DND-41 (cell line): Measurements from ENCODE around the gene POLA1.

Source experiments
- ATAC-seq: fragments of 200-7000 bp; cut with Tn5 transposase; 3 replicates; pipeline ENCODE4 v1.9.1; 2021; ENCODE audit warnings: low read depth; ENCODE audit not compliant: insufficient read depth
- DNase-seq: peaks from one replicate; pipeline ENCODE4 v3.0.0-alpha.2; 2020
- H2AFZ ChIP-seq: 2 replicates; pipeline ENCODE4 v1.6.0; 2012; ENCODE audit warnings: low read depth, low read length
- H3K27ac ChIP-seq: 2 replicates; pipeline ENCODE4 v1.5.1; 2012; ENCODE audit warnings: low read length, inconsistent platforms
- H3K27me3 ChIP-seq: fragments of 200-600 bp; sonication (generic); 2 replicates; pipeline ENCODE4 v1.6.0; 2012; ENCODE audit warnings: low read length, mild to moderate bottlenecking, inconsistent platforms; ENCODE audit not compliant: insufficient read depth, poor library complexity
- H3K36me3 ChIP-seq: 2 replicates; pipeline ENCODE4 v1.5.1; 2012; ENCODE audit warnings: low read length, inconsistent platforms; ENCODE audit not compliant: insufficient read depth
- H3K4me1 ChIP-seq: 2 replicates; pipeline ENCODE4 v1.5.1; 2012; ENCODE audit warnings: mild to moderate bottlenecking, low read length; ENCODE audit not compliant: insufficient read depth
- H3K4me2 ChIP-seq: 2 replicates; pipeline ENCODE4 v1.6.0; 2012; ENCODE audit warnings: mild to moderate bottlenecking, moderate library complexity, low read length, inconsistent platforms; ENCODE audit not compliant: insufficient read depth
- H3K4me3 ChIP-seq, 2 experiments: fragments of 200-600 bp in 1 of 2; shearing (Covaris generic) in 1 of 2; 2 replicates each; pipeline ENCODE4 v1.5.1; 2012 to 2016; ENCODE audit warnings: inconsistent platforms in 2 of 2, low read length in 2 of 2, mild to moderate bottlenecking in 2 of 2, low read depth in 1 of 2, moderate library complexity in 1 of 2
- H3K79me2 ChIP-seq: 2 replicates; pipeline ENCODE4 v1.6.0; 2012; ENCODE audit warnings: low read length, inconsistent platforms; ENCODE audit not compliant: insufficient read depth
- H3K9ac ChIP-seq: 2 replicates; pipeline ENCODE4 v1.6.0; 2012; ENCODE audit warnings: low read depth, mild to moderate bottlenecking, inconsistent platforms, low read length, moderate library complexity
- H3K9me3 ChIP-seq: 2 replicates; pipeline ENCODE4 v1.5.1; 2012; ENCODE audit warnings: low read length, moderate library complexity, mild to moderate bottlenecking, inconsistent platforms; ENCODE audit not compliant: insufficient read depth, severe bottlenecking
- H4K20me1 ChIP-seq: 2 replicates; pipeline ENCODE4 v1.6.0; 2012; ENCODE audit warnings: low read length; ENCODE audit not compliant: insufficient read depth
- CTCF ChIP-seq: IDR thresholded peaks from 2 replicates; pipeline ENCODE4 v1.5.1; 2012; ENCODE audit warnings: borderline replicate concordance, low read length, moderate library complexity, mild to moderate bottlenecking; ENCODE audit not compliant: poor library complexity, severe bottlenecking; ENCODE audit errors: extremely low read depth
- EZH2 ChIP-seq: IDR thresholded peaks from 3 replicates; pipeline ENCODE4 v1.6.1; 2012; ENCODE audit warnings: borderline replicate concordance, low read depth, mild to moderate bottlenecking, moderate library complexity, low read length, inconsistent platforms; ENCODE audit not compliant: severe bottlenecking

POLA1 gene

GRCh38 chrX:24996096-24996709, 302.5 kb downstream of the POLA1 start:
- Histone ChIP-seq H2AFZ (no peak overlapping the region), H3K79me2 (no peaks in the 10 kb centered on the region), H3K9ac (no peak overlapping the region), H3K27me3 (no peaks in the 10 kb centered on the region), H3K4me2 (no peak overlapping the region), H3K4me1 (no peaks in the 10 kb centered on the region), H3K4me3 (no peak overlapping the region), H3K27ac (no peak overlapping the region), H4K20me1 (no peaks in the 10 kb centered on the region), H3K9me3 (no peaks in the 10 kb centered on the region), H3K36me3 (peaks cover 21% of the 10 kb centered on the region)
- TF ChIP-seq CTCF, result no peak
- TF ChIP-seq EZH2, result no peak
- ATAC-seq (no peak), DNase-seq (no peak)

GRCh38 chrX:24999511-24999910, 305.8 kb downstream of the POLA1 start:
- no peaks in the 10 kb centered on the region for H3K27me3 ChIP-seq
- no peak overlapping the region for H3K4me2 ChIP-seq
- no peaks in the 10 kb centered on the region for H3K4me1 ChIP-seq

GRCh38 chrX:25001808-25002660, 308.3 kb downstream of the POLA1 start:
- H3K9me3 ChIP-seq, result no peaks in the 10 kb centered on the region

More at GRCh38 chrX:24999511-24999910, 305.8 kb downstream of the POLA1 start:
- H2AFZ ChIP-seq, result no peak overlapping the region
- H3K9me3 ChIP-seq, result no peaks in the 10 kb centered on the region
- DNase-seq (no peak), ATAC-seq (no peak)
- no peaks in the 10 kb centered on the region for H4K20me1 ChIP-seq
- TF ChIP-seq CTCF, result no peak
- no peak for TF ChIP-seq EZH2
- H3K9ac ChIP-seq, result no peak overlapping the region
- no peak overlapping the region for H3K27ac ChIP-seq
- H3K79me2 ChIP-seq, result no peaks in the 10 kb centered on the region
- H3K4me3 ChIP-seq, result no peak overlapping the region
- peaks cover 21% of the 10 kb centered on the region for H3K36me3 ChIP-seq

More at GRCh38 chrX:25001808-25002660, 308.3 kb downstream of the POLA1 start:
- no peak overlapping the region for H3K4me3 ChIP-seq
- H3K27me3 ChIP-seq, result no peaks in the 10 kb centered on the region
- no peak overlapping the region for H3K27ac ChIP-seq
- no peak overlapping the region for H3K9ac ChIP-seq
- H4K20me1 ChIP-seq, result no peaks in the 10 kb centered on the region
- DNase-seq (no peak), ATAC-seq (no peak)
- TF ChIP-seq EZH2 (no peak), CTCF (no peak)
- H3K79me2 ChIP-seq, result no peaks in the 10 kb centered on the region
- peaks cover 11% of the 10 kb centered on the region; the same call in 1 of the 2 replicates for H3K36me3 ChIP-seq
- H2AFZ ChIP-seq, result no peak overlapping the region
- no peaks in the 10 kb centered on the region for H3K4me1 ChIP-seq
- no peak overlapping the region for H3K4me2 ChIP-seq
